Stomach (tissue), 9 donors: ENCODE measurements around the gene SORCS3. TPM values are rescaled to one million over a fixed set of nuclear protein-coding genes. Genes with fewer than 3 reads are reported as not detected.

Source experiments
- DNase-seq, 2 donors: peaks; one replicate each; pipeline versions ENCODE4 v3.0.0 to v3.0.0-alpha.2; 2013 to 2019
- H3K27ac ChIP-seq, 5 donors: fragments of 200-600 bp in 4 of 5; sonication (generic) in 4 of 5; one replicate each; pipeline ENCODE4 v1.5.1; 2013 to 2019; ENCODE audit warnings: mild to moderate bottlenecking in 1 of 5, moderate library complexity in 1 of 5
- H3K27me3 ChIP-seq, 3 donors: fragments of 200-600 bp; sonication (generic); one replicate each; pipeline ENCODE4 v1.5.1; 2017 to 2019; ENCODE audit warnings: mixed run types in 1 of 3
- H3K36me3 ChIP-seq, 4 donors: fragments of 200-600 bp; sonication (generic); 1 replicate in 3 of 4; 2 replicates in 1 of 4; pipeline ENCODE4 v1.5.1; 2016 to 2019
- H3K4me1 ChIP-seq, 4 donors: fragments of 200-600 bp; sonication (generic); one replicate each; pipeline ENCODE4 v1.5.1; 2016 to 2019
- H3K4me3 ChIP-seq, 4 donors: fragments of 200-600 bp; sonication (generic) in 3 of 4; one replicate each; pipeline ENCODE4 v1.5.1; 2016 to 2019; ENCODE audit warnings: mild to moderate bottlenecking in 1 of 4
- H3K9me3 ChIP-seq, 4 donors: fragments of 200-600 bp; sonication (generic); one replicate each; pipeline ENCODE4 v1.5.1; 2016 to 2019
- EP300 ChIP-seq: sonication (generic); formaldehyde crosslinking; IDR thresholded peaks from one replicate; pipeline ENCODE4 v1.6.1; 2017; ENCODE audit warnings: antibody characterized with exemption
- POLR2A ChIP-seq, 4 donors: fragments of 450-650 bp; IDR thresholded peaks; one replicate each; pipeline ENCODE4 v1.6.1; 2016; ENCODE audit warnings: antibody characterized with exemption in 4 of 4, control low read depth in 2 of 4, mild to moderate bottlenecking in 1 of 4, moderate library complexity in 1 of 4
- POLR2AphosphoS5 ChIP-seq, 3 donors: sonication (generic); formaldehyde crosslinking; IDR thresholded peaks; one replicate each; pipeline ENCODE4 v1.6.1; 2016; ENCODE audit warnings: antibody characterized with exemption in 3 of 3
- WGBS, 5 donors: extraction: QIAGEN DNeasy Blood & Tissue Kit in 3 of 5; methylation state at CpG; one replicate each; pipeline versions ENCODE4 v1.1.5 to v1.1.7; 2013 to 2018; 5-methylcytosine and 5-hydroxymethylcytosine counted together
- intact Hi-C: fragments of 100-400 bp; cut with DNase I; formaldehyde crosslinking; loops from one replicate; pipeline ENCODE4 v1.15.1; 2023; ENCODE audit warnings: low total_unique reads
- polyA plus RNA-seq, 3 donors: library from polyadenylated mRNA; stranded (reverse); fragments of 200-250 nt; gene quantifications; one replicate each; pipeline ENCODE4 v1.2.3, GENCODE V29; 2013
- total RNA-seq, 5 donors: library from RNA; depleted of rRNA; stranded (reverse); fragments of >200 nt; gene quantifications; one replicate each; pipeline versions ENCODE4 v1.1.0 to v1.2.3, GENCODE V29; 2014 to 2016
- TF ChIP-seq, protein P1 (sequence below), 7 experiments: fragments of 450-650 bp in 4 of 7; fragments of 200-600 bp in 3 of 7; sonication (generic) in 3 of 7; IDR thresholded peaks; one replicate each; pipeline ENCODE4 v1.5.1; 2016 to 2019; ENCODE audit warnings: antibody characterized with exemption in 7 of 7, control low read depth in 2 of 7, mild to moderate bottlenecking in 1 of 7
- donor health status: healthy with polysubstance abuse.
- donor health status: Bipolar disorder and iron deficiency.
- donor health status: healthy.

The SORCS3 gene
- total and polyA plus RNA-seq, 8 donors, result 0.06 to 2.6 (median 0.20) TPM; not detected in 4

GRCh38 chr10:105029286-105029685 lies 388.2 kb downstream of the SORCS3 start:
- Histone ChIP-seq H3K4me1 (no peaks in the 10 kb centered on the region), H3K27ac (no peak overlapping the region), H3K4me3 (no peak overlapping the region), H3K36me3 (no peaks in the 10 kb centered on the region), H3K9me3 (no peaks in the 10 kb centered on the region), H3K27me3 (no peaks in the 10 kb centered on the region)
- intact Hi-C loops, result no loop called here
- peak in 1 of 2 donors; percentile 16 for DNase-seq
- 53 to 70% (median 68%) methylated on average over 1 of the region's 1 CpG for WGBS, 5 donors
- TF ChIP-seq EP300 (no peak), POLR2A (IDR thresholded peaks at IDR 0.05) (no peak), POLR2AphosphoS5 (IDR thresholded peaks at IDR 0.05) (no peak)
- TF ChIP-seq, protein P1, sequence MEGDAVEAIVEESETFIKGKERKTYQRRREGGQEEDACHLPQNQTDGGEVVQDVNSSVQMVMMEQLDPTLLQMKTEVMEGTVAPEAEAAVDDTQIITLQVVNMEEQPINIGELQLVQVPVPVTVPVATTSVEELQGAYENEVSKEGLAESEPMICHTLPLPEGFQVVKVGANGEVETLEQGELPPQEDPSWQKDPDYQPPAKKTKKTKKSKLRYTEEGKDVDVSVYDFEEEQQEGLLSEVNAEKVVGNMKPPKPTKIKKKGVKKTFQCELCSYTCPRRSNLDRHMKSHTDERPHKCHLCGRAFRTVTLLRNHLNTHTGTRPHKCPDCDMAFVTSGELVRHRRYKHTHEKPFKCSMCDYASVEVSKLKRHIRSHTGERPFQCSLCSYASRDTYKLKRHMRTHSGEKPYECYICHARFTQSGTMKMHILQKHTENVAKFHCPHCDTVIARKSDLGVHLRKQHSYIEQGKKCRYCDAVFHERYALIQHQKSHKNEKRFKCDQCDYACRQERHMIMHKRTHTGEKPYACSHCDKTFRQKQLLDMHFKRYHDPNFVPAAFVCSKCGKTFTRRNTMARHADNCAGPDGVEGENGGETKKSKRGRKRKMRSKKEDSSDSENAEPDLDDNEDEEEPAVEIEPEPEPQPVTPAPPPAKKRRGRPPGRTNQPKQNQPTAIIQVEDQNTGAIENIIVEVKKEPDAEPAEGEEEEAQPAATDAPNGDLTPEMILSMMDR (IDR thresholded peaks at IDR 0.05), result no peak

DNA sequence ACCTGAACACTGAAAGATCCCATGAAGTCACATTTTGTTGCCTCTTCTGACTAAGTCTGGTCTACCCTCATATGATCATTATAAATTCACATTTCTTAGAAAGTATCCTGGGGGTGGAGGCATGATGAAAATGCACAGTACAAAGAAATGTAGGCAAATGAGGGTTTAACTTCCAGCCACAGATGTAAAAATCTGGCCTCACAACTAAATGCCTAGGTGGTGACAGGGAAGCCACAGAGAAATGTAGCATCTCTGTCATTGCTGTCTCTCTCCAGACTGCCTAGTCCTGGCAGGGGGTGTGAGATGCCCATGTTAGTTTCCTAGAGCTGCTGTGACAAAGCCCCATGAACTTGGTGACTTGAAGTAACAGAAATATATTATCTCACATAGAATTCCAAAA lies 395.9 kb downstream of the SORCS3 start:
- H3K4me1 ChIP-seq, result no peaks in the 10 kb centered on the region
- no peak for DNase-seq
- no peaks in the 10 kb centered on the region for H3K36me3 ChIP-seq
- H3K27me3 ChIP-seq, result no peaks in the 10 kb centered on the region
- no peaks in the 10 kb centered on the region for H3K9me3 ChIP-seq
- H3K4me3 ChIP-seq, result no peak overlapping the region
- no peak overlapping the region for H3K27ac ChIP-seq
- TF ChIP-seq EP300 (no peak), POLR2A (IDR thresholded peaks at IDR 0.05) (no peak), POLR2AphosphoS5 (IDR thresholded peaks at IDR 0.05) (no peak)
- TF ChIP-seq, protein P1 (IDR thresholded peaks at IDR 0.05), result no peak
- intact Hi-C loops, result no loop called here

- no peaks in the 10 kb centered on the region for H3K9me3 ChIP-seq
- no peak for DNase-seq
- TF ChIP-seq POLR2A (IDR thresholded peaks at IDR 0.05) (no peak), EP300 (no peak), POLR2AphosphoS5 (IDR thresholded peaks at IDR 0.05) (no peak)
- TF ChIP-seq, protein P1 (IDR thresholded peaks at IDR 0.05), result no peak
- no peaks in the 10 kb centered on the region for H3K27me3 ChIP-seq
- H3K4me3 ChIP-seq, result no peak overlapping the region
- intact Hi-C loops, result no loop called here
- no peaks in the 10 kb centered on the region for H3K4me1 ChIP-seq
- 80 to 94% (median 92%) methylated on average over 1 of the region's 1 CpG for WGBS, 5 donors
- no peaks in the 10 kb centered on the region for H3K36me3 ChIP-seq
- H3K27ac ChIP-seq, result no peak overlapping the region
Observed at GRCh38 chr10:105041956-105042355, 400.9 kb downstream of the SORCS3 start.

- Histone ChIP-seq H3K4me1 (no peaks in the 10 kb centered on the region), H3K27ac (no peak overlapping the region), H3K27me3 (no peaks in the 10 kb centered on the region), H3K36me3 (no peaks in the 10 kb centered on the region), H3K4me3 (no peak overlapping the region), H3K9me3 (no peaks in the 10 kb centered on the region)
- intact Hi-C loops, result no loop called here
- DNase-seq, result no peak
- TF ChIP-seq POLR2A (IDR thresholded peaks at IDR 0.05), result no peak
- TF ChIP-seq POLR2AphosphoS5 (IDR thresholded peaks at IDR 0.05), result no peak
- no peak for TF ChIP-seq EP300
- TF ChIP-seq, protein P1 (IDR thresholded peaks at IDR 0.05), result no peak
- WGBS, 5 donors, result 68 to 85% (median 78%) methylated on average over 4 of the region's 4 CpGs
Observed at GRCh38 chr10:105042906-105043552, 401.9 kb downstream of the SORCS3 start.
